Astrocyte (in vitro differentiated cells and primary cell): ENCODE measurements around the gene SYT7. TPM values are rescaled to one million over a fixed set of nuclear protein-coding genes. Genes with fewer than 3 reads are reported as not detected.
"Not testable (repeated sequence)": the region's sequence is repeated elsewhere in the genome, so short reads cannot be mapped to it uniquely, and the experiment has no call there.

ENCODE experiments used
- DNase-seq: peaks from one replicate; pipeline ENCODE4 v3.0.0-alpha.2; 2010; ENCODE audit warnings: low read depth
- FAIRE-seq: peaks from 2 replicates; lab custom pipeline; 2011; peaks lifted over from hg19 to GRCh38; lab: Jason Lieb, UNC
- H2AFZ ChIP-seq: 2 replicates; pipeline ENCODE4 v1.6.0; 2012; ENCODE audit warnings: low read depth, low read length, inconsistent platforms
- H3K27ac ChIP-seq: 2 replicates; pipeline ENCODE4 v1.5.1; 2011; ENCODE audit warnings: low read depth, low read length, inconsistent platforms
- H3K27me3 ChIP-seq: 2 replicates; pipeline ENCODE4 v1.6.0; 2011; ENCODE audit warnings: low read length, inconsistent platforms; ENCODE audit not compliant: insufficient read depth
- H3K36me3 ChIP-seq: 2 replicates; pipeline ENCODE4 v1.5.1; 2011; ENCODE audit warnings: low read length, inconsistent platforms; ENCODE audit not compliant: insufficient read depth
- H3K4me1 ChIP-seq: 2 replicates; pipeline ENCODE4 v1.5.1; 2011; ENCODE audit warnings: low read length, inconsistent platforms; ENCODE audit not compliant: insufficient read depth
- H3K4me2 ChIP-seq: 2 replicates; pipeline ENCODE4 v1.6.0; 2012; ENCODE audit warnings: low read length, inconsistent platforms
- H3K4me3 ChIP-seq: 2 replicates; pipeline ENCODE4 v1.5.1; 2011; ENCODE audit warnings: low read depth, mild to moderate bottlenecking, low read length, inconsistent platforms; ENCODE audit not compliant: insufficient read depth
- H3K79me2 ChIP-seq: 2 replicates; pipeline ENCODE4 v1.6.0; 2012; ENCODE audit warnings: mild to moderate bottlenecking, low read length, inconsistent platforms; ENCODE audit not compliant: insufficient read depth
- H3K9ac ChIP-seq: 2 replicates; pipeline ENCODE4 v1.6.0; 2012; ENCODE audit warnings: mild to moderate bottlenecking, low read length, inconsistent platforms
- H3K9me3 ChIP-seq: 2 replicates; pipeline ENCODE4 v1.5.1; 2012; ENCODE audit warnings: low read depth, mild to moderate bottlenecking, low read length, inconsistent platforms; ENCODE audit not compliant: insufficient read depth
- H4K20me1 ChIP-seq: 2 replicates; pipeline ENCODE4 v1.6.0; 2012; ENCODE audit warnings: low read length, inconsistent platforms; ENCODE audit not compliant: insufficient read depth
- H3K27ac Mint-ChIP-seq: one replicate; pipeline ENCODE4 v1.8.0; 2021; ENCODE audit warnings: mild to moderate bottlenecking, mixed read lengths; ENCODE audit not compliant: unreplicated experiment
- H3K27me3 Mint-ChIP-seq: one replicate; pipeline ENCODE4 v1.8.0; 2021; ENCODE audit warnings: low read depth, mixed read lengths; ENCODE audit not compliant: unreplicated experiment
- H3K36me3 Mint-ChIP-seq: one replicate; pipeline ENCODE4 v1.8.0; 2021; ENCODE audit warnings: low read depth, mixed read lengths; ENCODE audit not compliant: unreplicated experiment
- H3K4me1 Mint-ChIP-seq: one replicate; pipeline ENCODE4 v1.8.0; 2021; ENCODE audit warnings: low read depth, mixed read lengths; ENCODE audit not compliant: unreplicated experiment
- H3K4me3 Mint-ChIP-seq: one replicate; pipeline ENCODE4 v1.8.0; 2021; ENCODE audit warnings: mild to moderate bottlenecking, moderate library complexity, mixed read lengths; ENCODE audit not compliant: unreplicated experiment
- H3K9me3 Mint-ChIP-seq: one replicate; pipeline ENCODE4 v1.8.0; 2021; ENCODE audit warnings: mild to moderate bottlenecking, mixed read lengths; ENCODE audit not compliant: unreplicated experiment
- EZH2 ChIP-seq: IDR thresholded peaks from 2 replicates; pipeline ENCODE4 v1.6.1; 2012; ENCODE audit warnings: mild to moderate bottlenecking, low read length, inconsistent platforms; ENCODE audit not compliant: insufficient read depth
- total RNA-seq: library from RNA; stranded (reverse); gene quantifications from 2 replicates; pipeline ENCODE4 v1.2.1, GENCODE V29; 2021
- TF ChIP-seq, protein P1 (sequence below): IDR thresholded peaks from 2 replicates; pipeline ENCODE4 v1.5.1; 2011; ENCODE audit warnings: low read depth, mild to moderate bottlenecking, inconsistent platforms, low read length, moderate library complexity; ENCODE audit not compliant: insufficient read depth

Gene SYT7
- total RNA-seq, 1 donor from 2014 or later, result 3.7 TPM

DNA sequence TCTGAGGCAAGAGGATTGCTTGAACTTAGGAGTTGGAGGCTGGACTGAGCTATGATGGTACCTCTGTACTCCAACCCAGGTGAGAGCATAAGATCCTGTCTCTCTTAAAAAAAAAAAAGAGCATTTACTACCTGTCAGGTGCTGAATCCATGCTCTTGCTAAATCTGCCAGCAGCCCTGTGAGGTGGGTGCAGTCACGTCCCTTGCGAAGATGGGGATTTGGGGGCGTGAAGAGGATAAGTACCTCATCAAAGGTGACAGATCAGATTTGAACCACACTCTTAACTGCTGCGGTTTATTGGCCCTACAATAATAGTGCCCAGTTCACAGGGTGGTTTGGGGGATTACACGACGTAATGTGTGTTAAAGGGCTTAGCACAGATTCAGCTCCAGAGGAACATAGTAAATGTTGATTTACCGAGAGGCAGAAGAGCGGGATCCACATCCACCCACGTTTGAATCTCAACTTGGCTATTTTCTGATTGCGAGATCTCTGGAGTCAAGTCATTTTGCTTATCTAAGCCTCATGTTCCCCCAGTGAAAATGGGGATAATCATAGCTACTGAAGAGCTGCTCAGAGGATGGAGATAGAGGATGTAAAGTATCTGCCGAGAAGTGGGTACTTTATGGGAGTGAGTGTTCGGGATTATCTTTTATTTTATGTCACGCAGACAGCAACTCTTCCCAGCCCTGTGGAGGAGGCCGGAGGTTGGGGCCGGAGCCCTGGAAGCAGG is 100.4 kb downstream of the SYT7 start:
- peaks cover 11% of the 10 kb centered on the region for H4K20me1 ChIP-seq
- FAIRE-seq (no peak), DNase-seq (no peak)
- H3K27me3 ChIP-seq, result peaks cover 8% of the 10 kb centered on the region
- no peak overlapping the region for H3K9ac ChIP-seq
- Mint-ChIP-seq H3K27me3 (peaks cover 43% of the 10 kb centered on the region), H3K9me3 (no peaks in the 10 kb centered on the region), H3K4me3 (no peak overlapping the region), H3K36me3 (no peaks in the 10 kb centered on the region), H3K27ac (no peak overlapping the region), H3K4me1 (no peaks in the 10 kb centered on the region)
- H3K4me2 ChIP-seq, result no peak overlapping the region
- H3K36me3 ChIP-seq, result no peaks in the 10 kb centered on the region
- H3K79me2 ChIP-seq, result no peaks in the 10 kb centered on the region
- no peaks in the 10 kb centered on the region for H3K9me3 ChIP-seq
- TF ChIP-seq, protein P1, sequence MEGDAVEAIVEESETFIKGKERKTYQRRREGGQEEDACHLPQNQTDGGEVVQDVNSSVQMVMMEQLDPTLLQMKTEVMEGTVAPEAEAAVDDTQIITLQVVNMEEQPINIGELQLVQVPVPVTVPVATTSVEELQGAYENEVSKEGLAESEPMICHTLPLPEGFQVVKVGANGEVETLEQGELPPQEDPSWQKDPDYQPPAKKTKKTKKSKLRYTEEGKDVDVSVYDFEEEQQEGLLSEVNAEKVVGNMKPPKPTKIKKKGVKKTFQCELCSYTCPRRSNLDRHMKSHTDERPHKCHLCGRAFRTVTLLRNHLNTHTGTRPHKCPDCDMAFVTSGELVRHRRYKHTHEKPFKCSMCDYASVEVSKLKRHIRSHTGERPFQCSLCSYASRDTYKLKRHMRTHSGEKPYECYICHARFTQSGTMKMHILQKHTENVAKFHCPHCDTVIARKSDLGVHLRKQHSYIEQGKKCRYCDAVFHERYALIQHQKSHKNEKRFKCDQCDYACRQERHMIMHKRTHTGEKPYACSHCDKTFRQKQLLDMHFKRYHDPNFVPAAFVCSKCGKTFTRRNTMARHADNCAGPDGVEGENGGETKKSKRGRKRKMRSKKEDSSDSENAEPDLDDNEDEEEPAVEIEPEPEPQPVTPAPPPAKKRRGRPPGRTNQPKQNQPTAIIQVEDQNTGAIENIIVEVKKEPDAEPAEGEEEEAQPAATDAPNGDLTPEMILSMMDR, result no peak
- no peak for TF ChIP-seq EZH2
- no peaks in the 10 kb centered on the region for H3K4me1 ChIP-seq
- H3K4me3 ChIP-seq, result no peak overlapping the region
- no peak overlapping the region for H2AFZ ChIP-seq
- no peak overlapping the region for H3K27ac ChIP-seq

DNA sequence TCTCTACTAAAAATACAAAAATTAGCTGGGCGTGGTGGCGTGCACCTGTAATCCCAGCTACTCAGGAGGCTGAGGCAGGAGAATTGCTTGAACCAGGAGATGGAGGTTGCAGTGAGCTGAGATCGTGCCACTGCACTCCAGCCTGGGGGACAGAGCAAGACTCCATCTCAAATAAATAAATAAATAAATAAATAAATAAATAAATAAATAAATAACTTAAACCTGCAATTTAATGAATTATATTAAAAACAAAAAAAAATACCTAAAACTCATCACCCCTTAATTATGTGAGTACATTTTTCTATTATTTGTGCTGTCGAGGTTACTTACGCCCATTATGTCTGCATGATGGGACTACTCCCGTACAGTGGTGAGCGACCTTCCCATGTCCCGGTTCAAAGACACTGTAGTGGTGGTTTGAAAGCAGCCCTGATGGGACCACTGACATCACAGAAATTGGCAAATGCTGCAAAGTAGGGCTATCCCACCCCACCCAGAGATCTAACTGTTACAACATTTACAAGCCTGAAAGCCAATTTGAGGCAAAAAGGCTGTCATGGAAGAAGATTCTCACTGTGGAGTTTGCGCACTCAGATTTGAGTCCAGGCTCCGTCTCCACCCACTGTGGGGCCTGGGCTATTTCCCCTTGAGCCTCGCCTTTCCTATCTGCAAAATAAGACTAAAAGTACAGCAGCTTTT is 101.4 kb downstream of the SYT7 start:
- not testable (repeated sequence) for H3K9ac ChIP-seq, H3K9me3 Mint-ChIP-seq, H3K79me2 ChIP-seq, H3K36me3 ChIP-seq, H3K9me3 ChIP-seq, H3K4me1 Mint-ChIP-seq, H3K27me3 ChIP-seq, H3K27ac ChIP-seq, H3K36me3 Mint-ChIP-seq, FAIRE-seq, DNase-seq, H3K4me3 Mint-ChIP-seq, H3K4me3 ChIP-seq, H2AFZ ChIP-seq, H3K4me2 ChIP-seq, H3K27ac Mint-ChIP-seq, H3K4me1 ChIP-seq
- peaks cover 36% of the 10 kb centered on the region for H3K27me3 Mint-ChIP-seq
- peaks cover 11% of the 10 kb centered on the region for H4K20me1 ChIP-seq

DNA sequence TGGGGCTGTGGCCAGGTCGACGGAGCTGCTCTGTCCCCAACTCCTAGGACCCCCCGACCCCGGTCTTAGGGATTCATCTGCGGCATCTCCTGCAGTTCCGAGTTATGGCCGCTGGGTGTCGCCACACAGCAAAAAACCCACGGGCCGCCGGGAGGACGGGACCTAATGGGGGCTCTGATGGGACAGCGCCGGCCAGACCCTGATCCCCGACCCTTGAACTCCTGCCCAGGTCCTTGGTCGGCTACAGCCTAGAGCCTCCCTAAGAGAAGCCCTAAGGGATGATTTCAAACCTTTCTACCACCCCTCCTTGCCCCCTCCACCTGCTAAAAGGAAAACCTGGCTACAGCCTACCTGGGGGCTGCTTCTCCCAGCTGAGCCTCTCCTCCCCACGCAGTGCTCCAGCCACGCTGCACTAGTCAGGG is 103.1 kb downstream of the SYT7 start:
- H3K4me1 ChIP-seq, result no peaks in the 10 kb centered on the region
- H3K27ac Mint-ChIP-seq, result no peak overlapping the region
- no peak overlapping the region for H3K4me2 ChIP-seq
- no peak overlapping the region for H3K4me3 Mint-ChIP-seq
- no peak overlapping the region for H2AFZ ChIP-seq
- H3K36me3 Mint-ChIP-seq, result peaks cover 8% of the 10 kb centered on the region
- no peaks in the 10 kb centered on the region for H3K79me2 ChIP-seq
- no peaks in the 10 kb centered on the region for H3K9me3 ChIP-seq
- FAIRE-seq, result no peak
- no peak overlapping the region for H3K4me3 ChIP-seq
- peaks cover 9% of the 10 kb centered on the region for H3K4me1 Mint-ChIP-seq
- DNase-seq, result no peak
- no peak overlapping the region for H3K9ac ChIP-seq
- H3K27ac ChIP-seq, result no peak overlapping the region
- peaks cover 29% of the 10 kb centered on the region for H3K27me3 Mint-ChIP-seq
- no peaks in the 10 kb centered on the region for H3K9me3 Mint-ChIP-seq
- H3K36me3 ChIP-seq, result no peaks in the 10 kb centered on the region
- TF ChIP-seq EZH2, result no peak
- TF ChIP-seq, protein P1, result peak; percentile 63
- peaks cover 11% of the 10 kb centered on the region for H4K20me1 ChIP-seq
- H3K27me3 ChIP-seq, result peaks cover 8% of the 10 kb centered on the region
